HepG2 (cell line): ENCODE measurements around the gene TNFAIP1. TPM values are rescaled to one million over a fixed set of nuclear protein-coding genes. Genes with fewer than 3 reads are reported as not detected.

ENCODE experiments used
- GATAD2A ChIP-seq: IDR thresholded peaks from 2 replicates; pipeline ENCODE4 v1.6.1; 2016
- HNF4A ChIP-seq: sonication (generic); formaldehyde crosslinking; IDR thresholded peaks from 2 replicates; pipeline ENCODE4 v1.4.0; 2020; ENCODE audit warnings: missing genetic modification reagents
- JUNB ChIP-seq: sonication (generic); formaldehyde crosslinking; IDR thresholded peaks from 2 replicates; pipeline ENCODE4 v1.8.0; 2022; ENCODE audit warnings: missing genetic modification reagents, mild to moderate bottlenecking, borderline replicate concordance
- MTF1 ChIP-seq: sonication (generic); formaldehyde crosslinking; IDR thresholded peaks from 2 replicates; pipeline ENCODE4 v1.5.0; 2020; ENCODE audit warnings: missing genetic modification reagents
- PCBP1 ChIP-seq: fragments of 200-400 bp; formaldehyde crosslinking; IDR thresholded peaks from 2 replicates; pipeline ENCODE4 v1.6.1; 2017; ENCODE audit warnings: mild to moderate bottlenecking, low read depth, low read length, borderline replicate concordance
- POLR2AphosphoS2 ChIP-seq: IDR thresholded peaks from 2 replicates; pipeline ENCODE4 v1.6.1; 2011; ENCODE audit warnings: low read depth, low read length, improper control_type of control experiment
- SALL1 ChIP-seq: sonication (generic); formaldehyde crosslinking; IDR thresholded peaks from 2 replicates; pipeline ENCODE4 v1.8.0; 2022; ENCODE audit warnings: mild to moderate bottlenecking, missing genetic modification reagents
- SP140L ChIP-seq: sonication (generic); formaldehyde crosslinking; IDR thresholded peaks from 2 replicates; pipeline ENCODE4 v1.4.0; 2020; ENCODE audit warnings: missing genetic modification reagents, borderline replicate concordance
- SRSF9 ChIP-seq: fragments of 200-400 bp; formaldehyde crosslinking; IDR thresholded peaks from 2 replicates; pipeline ENCODE4 v1.6.1; 2018; ENCODE audit warnings: borderline replicate concordance, mild to moderate bottlenecking, low read depth, low read length; ENCODE audit not compliant: insufficient read depth, poor library complexity, severe bottlenecking
- ZBTB7A ChIP-seq: sonication (generic); formaldehyde crosslinking; IDR thresholded peaks from 2 replicates; pipeline ENCODE4 v1.8.0; 2022; ENCODE audit warnings: mild to moderate bottlenecking, missing genetic modification reagents
- ZFP82 ChIP-seq: sonication (generic); formaldehyde crosslinking; IDR thresholded peaks from 2 replicates; pipeline ENCODE4 v1.5.1; 2020; ENCODE audit warnings: mild to moderate bottlenecking, missing genetic modification reagents, borderline replicate concordance
- ZNF124 ChIP-seq: sonication (generic); formaldehyde crosslinking; IDR thresholded peaks from 2 replicates; pipeline ENCODE4 v1.4.0; 2020; ENCODE audit warnings: missing genetic modification reagents
- ZNF17 ChIP-seq: sonication (generic); formaldehyde crosslinking; IDR thresholded peaks from 2 replicates; pipeline ENCODE4 v1.5.0; 2020; ENCODE audit warnings: mild to moderate bottlenecking, missing genetic modification reagents
- ZNF24 ChIP-seq: fragments of 450-650 bp; IDR thresholded peaks from 2 replicates; pipeline ENCODE4 v1.6.1; 2017; ENCODE audit warnings: antibody characterized with exemption, mild to moderate bottlenecking
- ZNF296 ChIP-seq: sonication (generic); formaldehyde crosslinking; conservative IDR thresholded peaks from 2 replicates; pipeline ENCODE4 v1.5.0; 2020; ENCODE audit warnings: mild to moderate bottlenecking, missing genetic modification reagents
- ZNF362 ChIP-seq: sonication (generic); formaldehyde crosslinking; IDR thresholded peaks from 2 replicates; pipeline ENCODE4 v1.4.0; 2020; ENCODE audit warnings: missing genetic modification reagents, mild to moderate bottlenecking, borderline replicate concordance
- ZNF446 ChIP-seq: sonication (generic); formaldehyde crosslinking; IDR thresholded peaks from 2 replicates; pipeline ENCODE4 v1.5.0; 2020; ENCODE audit warnings: mild to moderate bottlenecking, missing genetic modification reagents
- ZNF556 ChIP-seq: sonication (generic); formaldehyde crosslinking; IDR thresholded peaks from 2 replicates; pipeline ENCODE4 v1.4.0; 2020; ENCODE audit warnings: mild to moderate bottlenecking, missing genetic modification reagents, borderline replicate concordance
- ZNF652 ChIP-seq: IDR thresholded peaks from 2 replicates; pipeline ENCODE4 v1.6.1; 2016; ENCODE audit warnings: low read depth, borderline replicate concordance
- ZNF670 ChIP-seq: sonication (generic); formaldehyde crosslinking; IDR thresholded peaks from 2 replicates; pipeline ENCODE4 v1.8.0; 2022; ENCODE audit warnings: mild to moderate bottlenecking, missing genetic modification reagents, borderline replicate concordance
- ZNF761 ChIP-seq: sonication (generic); formaldehyde crosslinking; conservative IDR thresholded peaks from 2 replicates; pipeline ENCODE4 v1.4.0; 2020; ENCODE audit warnings: mild to moderate bottlenecking, missing genetic modification reagents
- polyA plus RNA-seq, 8 experiments: library from polyadenylated mRNA; depleted of rRNA in 3 of 8; stranded (reverse) in 7 of 8; unstranded in 1 of 8; fragments of >200 nt; fragmentation: Illumina TruSeq in 4 of 8; extraction: Trizol in 4 of 8; gene quantifications; 2 replicates each; pipeline versions ENCODE4 v1.2.1 to v1.2.3, GENCODE V29; 2011 to 2016; ENCODE audit warnings: low read depth in 4 of 8, missing spikeins in 1 of 8, mixed read lengths in 1 of 8; ENCODE audit not compliant: insufficient read depth in 1 of 8
- total RNA-seq, 5 experiments: library from RNA; depleted of rRNA; stranded (reverse); fragments of >200 nt; fragmentation: Illumina TruSeq; extraction: Trizol; gene quantifications; 2 replicates each; pipeline ENCODE4 v1.2.3, GENCODE V29; 2016; ENCODE audit warnings: low read depth in 1 of 5
- TF ChIP-seq, protein P1 (sequence below): sonication (generic); formaldehyde crosslinking; IDR thresholded peaks from 2 replicates; pipeline ENCODE4 v1.4.0; 2020; ENCODE audit warnings: missing genetic modification reagents, mild to moderate bottlenecking, borderline replicate concordance
- TF ChIP-seq, protein P2 (sequence below): sonication (generic); formaldehyde crosslinking; IDR thresholded peaks from 2 replicates; pipeline ENCODE4 v1.4.0; 2020; ENCODE audit warnings: missing genetic modification reagents, low read depth, mild to moderate bottlenecking, borderline replicate concordance
- TF ChIP-seq, protein P3 (sequence below): sonication (generic); formaldehyde crosslinking; IDR thresholded peaks from 2 replicates; pipeline ENCODE4 v1.4.0; 2020; ENCODE audit warnings: mild to moderate bottlenecking, low read depth, missing genetic modification reagents

TNFAIP1 gene
- total and polyA plus RNA-seq, 2 of the 13 experiments (the other 11 are each of a cell fraction or from before 2014, with no cell fraction given): 17.5 to 40.6 TPM

GRCh38 chr17:28318759-28319597 lies 16.6 kb upstream of the TNFAIP1 start, which contains the start of gene TMEM97 (continued):
- TF ChIP-seq JUNB (no peak), SP140L (CRISPR knock-in tag) (no peak), GATAD2A (CRISPR knock-in tag) (peak; percentile 57; the same call in 1 of the 2 replicates), ZFP82 (no peak), HNF4A (no peak; the same call in 1 of the 2 replicates), ZNF761 (CRISPR knock-in tag) (no peak; the same call in 1 of the 2 replicates), PCBP1 (no peak), ZNF17 (CRISPR knock-in tag) (no peak), ZNF124 (no peak), POLR2AphosphoS2 (no peak), SRSF9 (no peak), ZNF296 (CRISPR knock-in tag) (peak; percentile 71; the same call in 1 of the 2 replicates), ZNF446 (CRISPR knock-in tag) (peak; percentile 22; the same call in 1 of the 2 replicates), ZNF556 (no peak), MTF1 (CRISPR knock-in tag) (no peak), ZNF670 (CRISPR knock-in tag) (no peak; the same call in 1 of the 2 replicates), ZBTB7A (CRISPR knock-in tag) (peak; percentile 75), ZNF652 (CRISPR knock-in tag) (no peak), ZNF362 (CRISPR knock-in tag) (peak; percentile 30; the same call in 1 of the 2 replicates), ZNF24 (no peak), SALL1 (peak; percentile 81)
- TF ChIP-seq, protein P1, sequence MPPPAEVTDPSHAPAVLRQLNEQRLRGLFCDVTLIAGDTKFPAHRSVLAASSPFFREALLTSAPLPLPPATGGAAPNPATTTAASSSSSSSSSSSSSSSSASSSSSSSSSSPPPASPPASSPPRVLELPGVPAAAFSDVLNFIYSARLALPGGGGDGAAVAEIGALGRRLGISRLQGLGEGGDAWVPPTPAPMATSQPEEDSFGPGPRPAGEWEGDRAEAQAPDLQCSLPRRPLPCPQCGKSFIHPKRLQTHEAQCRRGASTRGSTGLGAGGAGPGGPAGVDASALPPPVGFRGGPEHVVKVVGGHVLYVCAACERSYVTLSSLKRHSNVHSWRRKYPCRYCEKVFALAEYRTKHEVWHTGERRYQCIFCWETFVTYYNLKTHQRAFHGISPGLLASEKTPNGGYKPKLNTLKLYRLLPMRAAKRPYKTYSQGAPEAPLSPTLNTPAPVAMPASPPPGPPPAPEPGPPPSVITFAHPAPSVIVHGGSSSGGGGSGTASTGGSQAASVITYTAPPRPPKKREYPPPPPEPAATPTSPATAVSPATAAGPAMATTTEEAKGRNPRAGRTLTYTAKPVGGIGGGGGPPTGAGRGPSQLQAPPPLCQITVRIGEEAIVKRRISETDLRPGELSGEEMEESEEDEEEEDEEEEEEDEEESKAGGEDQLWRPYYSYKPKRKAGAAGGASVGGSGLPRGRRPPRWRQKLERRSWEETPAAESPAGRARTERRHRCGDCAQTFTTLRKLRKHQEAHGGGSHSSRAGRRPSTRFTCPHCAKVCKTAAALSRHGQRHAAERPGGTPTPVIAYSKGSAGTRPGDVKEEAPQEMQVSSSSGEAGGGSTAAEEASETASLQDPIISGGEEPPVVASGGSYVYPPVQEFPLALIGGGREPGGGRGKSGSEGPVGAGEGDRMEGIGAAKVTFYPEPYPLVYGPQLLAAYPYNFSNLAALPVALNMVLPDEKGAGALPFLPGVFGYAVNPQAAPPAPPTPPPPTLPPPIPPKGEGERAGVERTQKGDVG (CRISPR knock-in tag): no peak
- TF ChIP-seq, protein P2, sequence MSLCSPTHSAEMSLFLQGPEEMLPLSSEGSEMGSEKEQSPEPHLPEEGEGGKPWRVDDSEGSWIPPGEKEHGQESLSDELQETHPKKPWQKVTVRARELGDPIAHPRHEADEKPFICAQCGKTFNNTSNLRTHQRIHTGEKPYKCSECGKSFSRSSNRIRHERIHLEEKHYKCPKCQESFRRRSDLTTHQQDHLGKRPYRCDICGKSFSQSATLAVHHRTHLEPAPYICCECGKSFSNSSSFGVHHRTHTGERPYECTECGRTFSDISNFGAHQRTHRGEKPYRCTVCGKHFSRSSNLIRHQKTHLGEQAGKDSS (CRISPR knock-in tag): peak; percentile 77; the same call in 1 of the 2 replicates
- TF ChIP-seq, protein P3, sequence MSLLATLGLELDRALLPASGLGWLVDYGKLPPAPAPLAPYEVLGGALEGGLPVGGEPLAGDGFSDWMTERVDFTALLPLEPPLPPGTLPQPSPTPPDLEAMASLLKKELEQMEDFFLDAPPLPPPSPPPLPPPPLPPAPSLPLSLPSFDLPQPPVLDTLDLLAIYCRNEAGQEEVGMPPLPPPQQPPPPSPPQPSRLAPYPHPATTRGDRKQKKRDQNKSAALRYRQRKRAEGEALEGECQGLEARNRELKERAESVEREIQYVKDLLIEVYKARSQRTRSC (CRISPR knock-in tag): no peak; the same call in 1 of the 2 replicates
